G401.6 (cell line): ENCODE data around the gene SRA1.
"Not testable (repeated sequence)": the region's sequence is repeated elsewhere in the genome, so short reads cannot be mapped to it uniquely, and the experiment has no call there.

Experiments
- FAIRE-seq: peaks from 2 replicates; lab custom pipeline; 2012; peaks lifted over from hg19 to GRCh38; lab: Jason Lieb, UNC

Gene SRA1

DNA sequence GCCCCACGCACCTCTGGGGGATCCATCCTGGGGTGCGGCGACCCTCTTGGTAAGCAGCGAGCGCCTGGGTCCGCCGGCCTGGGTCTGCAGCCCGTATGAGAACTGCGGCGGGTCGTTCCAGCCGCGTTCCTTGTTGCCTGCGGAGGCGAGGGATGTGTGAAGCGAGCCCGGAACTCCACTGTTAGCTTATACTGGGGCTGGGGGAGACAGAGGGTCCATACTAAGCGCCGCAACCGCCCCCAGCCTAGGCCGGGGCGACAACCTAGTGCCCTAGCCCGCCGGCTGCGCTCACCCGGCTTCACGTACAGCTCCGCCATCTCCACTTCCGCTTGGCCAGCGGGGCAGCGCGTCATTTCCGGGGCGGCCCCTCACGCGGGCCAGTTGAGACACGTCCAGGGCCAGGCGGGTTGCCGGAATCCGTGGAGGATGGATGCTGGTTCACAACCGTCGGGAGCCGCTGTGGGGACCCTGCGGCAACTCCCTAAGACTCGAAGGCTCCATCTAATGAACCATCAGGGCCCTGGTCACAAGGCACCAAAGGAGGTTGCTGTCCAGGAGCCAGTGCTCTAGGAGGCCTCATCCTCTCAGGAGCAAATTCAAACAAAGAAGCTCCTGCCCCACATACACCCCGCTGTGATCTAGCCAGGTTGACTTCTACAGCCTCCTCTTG, at the start of gene SRA1:
TSS of gene SRA1 (minus strand) at position 338 of the 670 bp plus-strand sequence. CDS start at position 317, 21 bp downstream.
- FAIRE-seq, result peak; percentile 13

DNA sequence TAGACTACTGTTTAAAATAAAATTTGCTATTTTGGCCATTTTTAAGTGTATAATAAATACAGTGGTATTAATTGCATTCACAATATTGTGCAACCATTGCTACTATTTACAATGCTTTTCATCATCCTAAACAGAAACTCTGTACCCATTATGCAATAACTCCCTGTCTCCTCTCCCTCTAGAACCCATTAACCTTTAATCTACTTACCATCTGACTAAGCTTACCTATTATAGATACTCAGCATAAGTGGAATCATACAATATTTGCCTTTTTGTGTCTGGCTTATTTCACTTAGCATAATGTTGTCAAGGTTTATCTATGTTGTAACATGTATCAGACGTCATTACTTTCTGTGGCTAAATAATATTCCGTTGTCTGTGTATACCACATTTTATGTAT, 49.8 kb upstream of the SRA1 start:
- FAIRE-seq, result no peak

DNA sequence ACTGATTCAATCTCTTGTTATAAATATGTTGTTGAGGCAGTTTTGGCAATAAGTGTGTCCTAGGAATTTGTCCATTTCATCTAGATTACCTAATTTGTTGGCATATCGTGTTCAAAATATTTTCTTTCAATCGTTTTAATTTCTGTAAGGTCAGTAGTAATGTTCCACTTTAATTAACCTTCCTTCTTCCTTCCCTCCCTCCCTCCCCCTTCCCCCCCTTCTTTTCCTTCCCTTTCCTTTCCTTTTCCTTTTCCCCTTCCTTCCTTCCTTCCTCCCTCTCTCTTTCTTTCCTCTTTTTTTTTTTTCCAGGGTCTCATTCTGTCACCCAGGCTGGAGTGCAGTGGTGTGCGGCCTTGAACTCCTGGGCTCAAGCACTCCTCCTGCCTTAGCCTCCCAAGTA, 48.6 kb upstream of the SRA1 start:
- FAIRE-seq, result no peak

DNA sequence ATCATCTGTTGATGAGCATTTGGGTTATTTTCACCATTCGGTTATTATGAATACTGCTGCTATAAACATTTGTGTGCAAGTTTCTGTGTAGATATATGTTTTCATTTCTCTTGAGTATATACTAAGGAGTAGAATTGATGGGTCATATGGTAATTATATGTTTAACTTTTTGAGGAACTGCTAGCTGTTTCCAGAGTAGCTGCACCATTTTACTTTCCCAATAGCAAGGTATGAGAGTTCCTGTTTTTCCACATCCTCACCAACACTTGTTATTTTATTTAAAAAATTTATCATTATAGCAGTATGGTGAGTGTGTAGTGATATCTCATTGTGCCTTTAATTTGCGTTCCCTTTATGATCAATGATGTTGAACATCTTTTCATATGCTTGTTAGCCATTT, 46.5 kb upstream of the SRA1 start:
- no peak for FAIRE-seq

DNA sequence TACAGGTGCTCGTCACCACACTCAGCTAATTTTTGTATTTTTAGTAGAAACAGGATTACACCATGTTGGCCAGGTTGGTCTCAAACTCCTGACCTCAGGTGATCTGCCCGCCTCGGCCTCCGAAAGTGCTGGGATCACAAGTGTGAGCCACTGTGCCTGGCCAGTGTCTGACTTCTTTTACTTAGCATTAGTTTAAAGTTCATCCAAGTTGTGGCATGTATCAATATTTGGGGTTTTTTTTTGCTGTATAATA, 46.1 kb upstream of the SRA1 start:
- FAIRE-seq, result not testable (repeated sequence)

DNA sequence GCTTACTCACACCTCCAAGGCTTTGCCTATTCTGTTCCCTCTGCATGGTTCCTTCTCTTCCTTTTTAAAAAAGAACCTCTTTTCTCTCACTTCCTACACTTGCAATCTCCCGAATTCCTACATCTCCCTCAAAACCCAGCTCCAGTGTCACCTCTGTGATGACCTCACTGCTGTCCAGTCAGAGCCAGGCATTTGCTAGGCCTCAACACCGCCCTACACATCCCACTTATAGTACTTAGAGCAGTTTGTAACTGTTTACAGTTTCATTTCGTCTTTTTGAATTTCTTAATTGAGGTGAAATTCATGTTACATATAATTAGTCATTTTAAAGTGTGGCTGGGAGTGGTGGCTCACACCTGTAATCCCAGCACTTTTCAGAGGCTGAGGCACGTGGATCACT, 44.9 kb upstream of the SRA1 start:
- FAIRE-seq, result no peak

DNA sequence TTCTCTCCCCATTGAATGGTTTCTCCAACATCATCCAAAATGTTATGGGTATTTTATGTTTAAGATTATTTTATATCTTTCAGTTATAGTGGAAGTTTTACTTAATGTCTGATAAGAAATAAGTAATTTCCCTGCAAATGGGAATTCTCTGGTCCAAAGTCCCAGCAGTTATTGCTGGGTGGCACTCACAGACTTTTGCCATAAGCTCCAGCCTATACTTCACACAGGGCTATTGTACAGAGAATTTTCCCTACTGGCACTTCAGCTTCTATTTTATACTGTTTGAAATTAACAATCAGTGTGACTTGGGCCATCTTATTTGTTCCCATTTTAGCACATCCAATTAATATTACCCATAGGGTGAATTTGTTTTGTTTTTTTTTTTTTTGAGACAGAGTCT, 42.8 kb upstream of the SRA1 start:
- FAIRE-seq, result no peak

DNA sequence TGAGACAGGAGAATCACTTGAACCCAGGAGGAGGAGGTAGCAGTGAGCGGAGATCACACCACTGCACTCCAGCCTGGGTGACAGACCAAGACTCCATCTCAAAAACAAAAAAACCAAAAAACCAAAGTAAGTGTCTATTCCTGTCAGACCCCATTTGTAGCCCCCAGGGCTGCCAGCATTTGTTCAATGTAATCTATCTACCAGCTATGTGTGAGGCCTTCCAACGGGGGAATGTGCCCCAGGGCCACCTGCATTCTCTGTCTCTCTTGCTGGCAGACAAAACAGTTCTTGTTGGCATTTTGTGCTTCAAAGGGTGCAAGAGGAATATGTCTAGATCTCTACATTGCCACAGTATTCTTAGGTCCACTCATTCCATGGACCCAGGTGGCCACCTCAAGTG, 41.6 kb upstream of the SRA1 start:
- FAIRE-seq, result no peak

DNA sequence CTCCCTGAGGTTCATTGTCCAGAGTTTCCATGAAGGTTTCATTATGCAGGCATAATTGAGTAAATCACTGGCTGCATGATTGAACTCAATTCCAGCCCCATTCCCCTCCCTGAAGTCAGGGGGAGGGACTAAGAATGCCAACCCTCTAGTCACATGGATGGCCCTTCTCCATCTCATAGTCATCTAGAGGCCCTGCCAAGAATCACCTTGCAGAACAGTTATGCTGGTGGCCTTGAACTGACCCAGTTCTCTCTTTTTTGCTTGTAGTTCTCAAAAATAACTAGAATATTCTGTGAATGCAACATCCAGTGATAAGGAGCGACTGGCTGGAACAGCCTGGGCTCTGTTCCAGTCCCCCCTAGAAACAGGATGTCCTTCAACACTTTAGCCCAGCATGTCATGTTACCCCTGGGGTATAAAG, 39.1 kb upstream of the SRA1 start:
- FAIRE-seq, result no peak

DNA sequence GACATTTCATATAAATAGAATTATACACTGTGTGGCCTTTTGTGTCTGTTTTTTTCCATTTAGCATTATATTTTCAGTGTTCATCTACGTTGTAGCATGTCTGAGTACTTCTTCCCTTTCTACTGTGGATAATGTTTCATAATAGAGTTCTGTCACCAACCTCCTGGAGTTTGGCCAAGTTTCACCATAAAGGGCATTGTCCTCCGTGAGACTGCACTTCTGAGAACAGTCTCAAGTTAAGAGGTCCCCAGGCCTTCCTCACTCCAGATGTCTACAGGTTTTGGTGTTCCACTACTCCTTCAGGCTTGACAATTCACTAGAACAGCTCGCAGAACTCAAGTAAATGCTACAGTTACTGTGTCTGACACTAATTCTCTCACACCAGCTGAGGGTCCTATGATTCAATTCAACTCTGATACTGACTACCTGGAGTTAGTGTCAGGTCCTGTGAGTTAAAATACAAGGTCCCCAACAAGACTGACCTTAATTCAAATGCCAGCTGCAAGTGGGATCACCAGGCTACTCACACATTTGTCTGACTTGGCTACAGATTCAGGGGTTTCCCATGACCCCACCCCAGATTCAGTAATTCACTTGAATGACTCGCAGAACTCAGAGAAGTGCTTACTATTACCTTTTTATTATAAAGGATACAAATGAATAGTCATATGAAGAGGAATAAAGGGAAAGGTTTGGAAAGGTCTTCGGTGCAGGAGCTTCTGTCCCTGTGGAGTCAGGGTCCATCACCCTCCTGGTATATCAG, 38.4 kb upstream of the SRA1 start:
- FAIRE-seq, result no peak

DNA sequence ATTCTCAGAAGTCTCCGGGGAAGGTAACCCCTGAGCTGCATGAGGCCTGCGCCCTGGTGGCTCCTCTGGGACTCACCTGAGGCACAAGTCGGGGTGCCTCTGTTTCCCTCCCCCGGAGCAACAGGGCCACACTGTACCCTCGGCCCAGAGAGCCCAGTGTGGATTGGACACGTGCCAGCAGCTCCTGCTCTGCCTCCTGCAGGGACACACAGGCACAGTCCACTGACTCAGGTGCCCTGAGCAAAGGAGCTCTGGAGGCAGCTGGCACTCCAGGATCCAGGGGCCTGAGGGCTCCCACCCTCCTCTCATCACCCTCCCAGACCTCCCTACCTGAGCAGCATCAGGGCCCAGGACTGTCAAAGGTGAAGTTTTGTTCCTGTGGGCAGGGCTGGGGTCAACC, 36.9 kb upstream of the SRA1 start:
- no peak for FAIRE-seq

DNA sequence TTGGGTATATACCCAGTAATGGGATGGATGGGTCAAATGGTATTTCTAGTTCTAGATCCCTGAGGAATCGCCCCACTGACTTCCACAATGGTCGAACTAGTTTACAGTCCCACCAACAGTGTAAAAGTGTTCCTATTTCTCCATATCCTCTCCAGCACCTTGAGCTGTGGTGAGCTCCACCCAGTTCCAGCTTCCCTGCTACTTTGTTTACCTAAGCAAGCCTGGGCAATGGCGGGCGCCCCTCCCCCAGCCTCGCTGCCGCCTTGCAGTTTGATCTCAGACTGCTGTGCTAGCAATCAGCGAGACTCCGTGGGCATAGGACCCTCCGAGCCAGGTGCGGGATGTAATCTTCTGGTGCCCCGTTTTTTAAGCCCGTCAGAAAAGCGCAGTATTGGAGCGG, 35.8 kb upstream of the SRA1 start:
- not testable (repeated sequence) for FAIRE-seq

DNA sequence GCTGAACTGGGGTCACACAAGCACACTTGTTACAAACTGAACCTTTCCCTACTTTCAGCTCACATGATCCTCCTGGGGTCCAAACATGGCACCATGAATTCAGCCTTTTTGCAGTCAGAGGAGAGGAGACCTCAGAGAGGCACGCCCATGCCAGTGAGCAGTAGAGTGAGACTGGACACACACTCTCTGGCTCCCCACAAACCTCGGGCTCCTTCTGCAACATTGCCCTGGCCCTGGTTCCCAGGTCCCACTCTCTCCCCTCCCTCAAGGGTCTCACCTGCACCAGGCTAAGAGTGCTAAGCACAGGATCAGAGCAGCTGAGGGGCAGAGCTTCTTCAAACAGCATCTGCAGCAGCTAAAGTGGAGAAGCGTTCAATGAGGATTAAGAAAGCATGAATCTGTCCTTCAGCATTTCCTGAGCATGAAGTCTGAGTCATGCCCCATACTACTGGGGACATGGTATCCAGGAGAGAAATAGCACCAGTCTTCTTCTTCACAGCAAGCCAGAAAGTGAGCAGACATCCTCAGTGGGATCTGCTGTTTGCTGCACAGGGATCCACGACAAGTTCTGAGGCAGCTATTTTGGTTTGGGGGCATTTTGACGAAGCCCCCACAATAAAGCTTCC, 34.6 kb upstream of the SRA1 start:
- FAIRE-seq, result no peak

DNA sequence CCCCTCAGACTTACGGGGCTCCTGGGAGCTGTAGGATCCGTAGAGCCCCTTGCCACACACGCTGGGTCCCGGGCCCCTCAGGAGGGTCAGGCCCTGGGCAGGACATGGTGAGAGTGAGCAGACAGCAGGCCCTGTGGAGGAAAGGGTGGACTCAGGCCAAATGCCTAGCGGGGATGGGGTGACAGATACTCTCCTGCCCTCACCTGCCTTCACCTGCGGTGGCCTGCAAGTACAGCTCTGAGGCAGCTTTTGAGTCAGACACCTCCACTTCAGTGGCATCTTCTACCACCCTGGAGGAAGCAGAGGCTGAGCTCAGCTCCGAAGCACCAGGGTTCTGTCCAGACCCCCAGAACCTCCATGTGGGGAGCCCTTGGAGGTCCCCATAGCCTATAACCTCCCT, 33.6 kb upstream of the SRA1 start:
- no peak for FAIRE-seq

DNA sequence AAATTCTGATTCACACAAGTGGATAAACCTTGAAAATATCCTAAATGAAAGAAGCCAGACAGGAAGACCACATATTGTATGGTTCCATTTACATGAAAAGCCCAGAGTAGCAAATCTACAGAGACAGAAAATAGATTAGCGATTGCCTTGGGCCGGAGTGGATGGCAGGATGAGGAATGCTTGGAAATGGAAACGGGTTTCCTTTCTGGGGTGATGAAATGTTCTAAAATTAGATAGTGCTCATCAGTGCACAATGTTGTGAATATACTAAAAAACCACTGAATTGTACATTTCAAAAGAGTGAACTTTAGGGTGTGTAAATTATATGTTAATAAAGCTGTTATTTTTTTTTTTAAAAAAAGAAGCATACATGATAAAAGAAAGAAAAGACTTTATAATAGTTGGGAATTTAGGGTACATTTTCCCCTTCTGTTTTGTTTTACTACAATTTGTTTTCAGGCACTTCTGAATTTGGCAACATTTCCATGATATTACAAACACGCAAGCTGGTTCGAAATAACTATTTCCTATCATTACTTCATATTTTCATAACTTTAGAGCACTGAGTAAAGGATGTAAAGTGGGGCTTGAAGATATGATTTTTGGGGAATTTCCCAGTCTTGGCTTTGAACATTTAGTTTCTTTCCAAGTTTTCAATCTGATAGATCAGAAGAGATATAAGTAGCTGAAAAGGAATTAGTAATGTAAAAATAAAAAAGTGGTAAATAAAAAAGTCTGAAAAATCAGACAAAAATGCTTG, 31.2 kb upstream of the SRA1 start:
- no peak for FAIRE-seq

DNA sequence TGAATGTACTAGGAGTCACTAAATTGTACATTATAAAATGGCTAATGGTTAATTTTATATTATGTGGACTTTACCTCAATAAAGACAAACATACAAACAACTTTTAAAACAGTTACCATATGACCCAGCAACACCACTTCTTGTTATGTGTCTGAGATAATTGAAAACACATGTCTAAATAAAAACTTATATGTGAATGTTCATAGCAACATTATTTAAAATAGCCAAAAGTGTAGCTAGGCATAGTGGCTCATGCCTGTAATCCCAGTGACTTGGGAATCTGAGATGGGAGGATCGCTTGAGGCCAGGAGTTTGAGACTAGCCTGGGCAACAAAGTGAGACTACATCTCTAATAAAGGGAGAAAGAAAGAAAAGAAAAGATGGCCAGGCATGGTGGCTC, 30.2 kb upstream of the SRA1 start:
- no peak for FAIRE-seq

DNA sequence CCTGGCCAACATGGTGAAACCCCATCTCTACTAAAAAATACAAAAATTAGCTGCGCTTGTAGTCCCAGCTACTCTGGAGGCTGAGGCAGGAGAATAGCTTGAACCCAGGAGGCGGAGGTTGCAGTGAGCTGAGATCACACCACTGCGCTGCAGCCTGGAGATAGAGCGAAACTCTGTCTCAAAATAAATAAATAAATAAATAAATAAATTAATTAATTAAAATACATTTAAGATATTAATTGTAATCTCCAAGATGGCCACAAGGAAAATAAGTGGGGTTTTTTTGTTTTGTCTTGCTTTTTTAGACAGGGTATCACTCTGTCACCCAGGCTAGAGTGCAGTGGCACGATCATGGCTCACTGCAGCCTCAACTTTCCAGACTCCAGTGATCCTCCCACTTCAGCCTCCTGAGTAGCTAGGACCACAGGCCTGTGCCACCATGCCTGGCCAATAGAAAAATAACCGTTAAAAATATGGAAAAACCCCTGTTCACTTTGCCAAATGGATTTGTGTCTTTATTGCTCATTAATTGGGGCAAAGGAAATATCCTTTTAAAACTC, 22.0 kb upstream of the SRA1 start:
- not testable (repeated sequence) for FAIRE-seq

DNA sequence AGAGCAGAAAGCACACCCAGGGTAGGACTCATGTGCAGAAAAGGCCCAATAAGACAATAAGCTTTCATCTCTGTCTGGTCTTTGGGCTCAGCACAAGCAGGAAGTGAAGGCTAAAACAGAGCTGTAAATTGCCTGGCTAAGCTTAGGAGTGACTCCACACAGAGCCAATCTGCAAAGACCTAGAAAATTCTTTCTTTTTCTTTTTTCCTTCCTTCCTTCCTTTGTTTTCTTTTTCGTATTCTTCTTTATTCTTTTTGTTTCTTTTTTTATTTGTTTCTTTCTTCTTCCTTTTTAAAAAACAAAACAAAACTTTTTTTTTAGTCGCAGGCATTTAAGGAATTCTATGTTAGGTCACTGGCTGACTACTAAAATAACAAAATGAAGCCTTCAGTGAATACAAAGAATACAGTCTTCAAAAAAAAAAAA, 19.5 kb upstream of the SRA1 start:
- FAIRE-seq, result no peak

DNA sequence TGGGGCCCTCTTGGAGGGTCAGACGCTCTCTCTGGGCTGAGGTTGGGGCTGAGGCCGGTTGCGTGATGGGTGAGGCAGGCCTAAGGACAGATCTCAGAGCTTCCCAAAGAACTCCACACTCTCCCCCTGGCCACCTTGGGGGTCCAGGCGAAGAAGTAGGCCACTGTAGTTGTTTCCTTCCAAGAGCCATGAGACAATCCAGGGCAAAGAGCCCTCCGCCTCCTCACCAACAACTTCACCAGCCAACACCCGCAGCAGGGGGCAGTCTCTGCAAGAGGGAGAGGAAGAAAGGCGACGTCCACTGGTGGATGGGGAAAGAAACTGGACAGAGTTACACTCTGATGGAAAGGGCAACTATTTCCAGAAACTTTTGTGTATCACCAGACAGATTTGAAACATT, 18.0 kb upstream of the SRA1 start:
- no peak for FAIRE-seq

DNA sequence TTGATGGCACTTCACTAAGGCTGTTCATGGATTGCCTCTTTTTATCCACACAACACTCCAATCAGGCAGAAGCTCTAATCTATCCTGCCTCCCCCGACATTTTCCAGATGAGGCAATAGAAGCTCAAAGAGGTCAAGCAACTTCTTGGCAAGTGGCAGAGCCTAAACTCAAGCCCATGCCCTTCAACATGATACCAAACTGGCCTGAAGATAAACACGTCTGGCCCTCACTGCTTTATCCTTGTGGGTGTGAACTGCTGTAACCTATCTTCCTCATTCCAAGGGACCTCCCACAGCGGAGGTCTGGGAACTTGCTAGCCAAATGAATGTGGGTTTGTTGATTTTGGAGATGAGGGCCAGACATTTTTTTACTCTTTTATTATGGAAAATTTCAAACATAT, 16.9 kb upstream of the SRA1 start:
- FAIRE-seq, result no peak

DNA sequence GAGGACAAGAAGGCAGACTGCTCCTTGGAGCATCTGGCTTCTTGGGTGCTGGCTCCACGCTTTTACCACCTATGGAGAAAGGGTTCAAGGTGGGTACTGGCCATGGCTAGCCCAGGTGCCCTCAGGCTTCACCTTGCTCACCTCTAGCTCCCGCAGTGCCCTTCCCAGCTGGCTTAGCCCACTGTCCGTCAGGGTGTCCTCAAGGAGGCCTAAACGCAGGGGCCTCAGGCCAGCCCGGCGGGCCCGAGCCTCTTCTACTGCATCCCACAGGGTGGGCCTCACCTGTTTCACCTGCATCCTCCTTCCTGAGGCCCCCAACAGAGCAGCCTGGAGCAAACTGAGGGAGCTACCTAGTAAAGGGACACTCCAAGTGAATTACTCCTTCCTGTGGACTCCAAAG, 16.4 kb upstream of the SRA1 start:
- FAIRE-seq, result no peak

DNA sequence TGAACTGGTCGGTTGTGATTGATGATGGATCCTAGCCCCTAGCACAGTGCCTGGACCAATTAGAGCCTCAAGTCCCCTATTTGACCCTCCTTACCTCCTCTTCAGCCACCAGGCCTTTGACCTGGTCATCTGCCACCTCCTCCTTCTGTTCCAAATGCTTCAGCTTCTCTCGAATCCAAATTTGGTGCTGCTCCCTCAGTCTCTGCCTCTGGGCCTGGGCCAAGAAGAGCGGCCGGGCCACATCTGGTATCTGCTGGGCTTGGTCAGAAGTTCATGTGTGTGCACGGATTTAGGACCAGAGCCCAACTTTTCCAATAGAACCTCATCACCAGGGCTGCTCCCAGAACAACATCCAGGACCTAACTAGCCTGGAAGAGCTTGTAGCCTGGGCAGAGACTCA, 13.8 kb upstream of the SRA1 start:
- FAIRE-seq, result no peak

DNA sequence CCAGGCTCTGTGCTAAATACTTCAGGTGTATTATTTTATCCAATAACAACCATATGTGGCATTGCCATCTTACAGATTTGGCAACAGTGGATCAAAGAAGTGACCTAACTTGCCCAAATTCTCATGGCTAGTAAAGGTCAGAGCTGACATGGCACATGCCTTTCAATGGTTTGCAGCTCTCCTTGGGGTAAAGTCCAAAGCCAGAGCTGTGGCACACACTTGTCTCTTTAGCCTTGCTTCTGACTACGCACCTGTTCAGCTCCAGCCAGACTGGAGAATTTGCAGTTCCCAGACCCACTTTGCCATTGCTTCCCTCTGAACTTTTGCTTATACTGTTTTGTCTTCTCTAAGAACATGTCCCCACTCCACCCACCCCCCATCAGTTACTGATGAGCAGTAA, 13.2 kb upstream of the SRA1 start:
- FAIRE-seq, result no peak
